Measurements from ENCODE around the gene CRADD. TPM values are rescaled to one million over a fixed set of nuclear protein-coding genes. Genes with fewer than 3 reads are reported as not detected.

The CRADD gene
- total RNA-seq, 6 donors from 2014 or later, result 13.7 to 40.7 (median 29.0) TPM

GRCh38 chr12:93645702-93646101, 31.5 kb upstream of the CRADD start:
- DNase-seq (no peak), ATAC-seq (ENCODE audit: low FRiP score in 2 of 2) (no peak)
- Histone ChIP-seq H3K9me3 (no peaks in the 10 kb centered on the region), H3K27me3 (no peaks in the 10 kb centered on the region), H3K36me3 (no peaks in the 10 kb centered on the region), H3K4me1 (no peaks in the 10 kb centered on the region), H3K4me3 (no peak overlapping the region), H3K27ac (no peak overlapping the region)
- TF ChIP-seq POLR2A (IDR thresholded peaks at IDR 0.05), result no peak
- TF ChIP-seq CTCF (IDR thresholded peaks at IDR 0.05), result no peak
- TF ChIP-seq POLR2AphosphoS5 (IDR thresholded peaks at IDR 0.05), result no peak
- no peak for TF ChIP-seq EP300 (IDR thresholded peaks at IDR 0.05)
- 80 to 96% methylated on average over 1 of the region's 1 CpG for WGBS, 2 donors

- ATAC-seq (ENCODE audit: low FRiP score in 2 of 2) (no peak), DNase-seq (no peak)
- TF ChIP-seq CTCF (IDR thresholded peaks at IDR 0.05), result no peak
- no peak for TF ChIP-seq POLR2AphosphoS5 (IDR thresholded peaks at IDR 0.05)
- TF ChIP-seq POLR2A (IDR thresholded peaks at IDR 0.05), result no peak
- TF ChIP-seq EP300 (IDR thresholded peaks at IDR 0.05), result no peak
- H3K27me3 ChIP-seq, result no peaks in the 10 kb centered on the region
- H3K36me3 ChIP-seq, result no peaks in the 10 kb centered on the region
- H3K4me1 ChIP-seq, result no peaks in the 10 kb centered on the region
- 85 to 92% methylated on average over 1 of the region's 1 CpG for whole genome bisulfite sequencing, 2 donors
- no peak overlapping the region for H3K4me3 ChIP-seq
- H3K27ac ChIP-seq, result no peak overlapping the region
- no peaks in the 10 kb centered on the region for H3K9me3 ChIP-seq
Measured at GRCh38 chr12:93650626-93651025, 26.5 kb upstream of the CRADD start.

- Histone ChIP-seq H3K36me3 (no peaks in the 10 kb centered on the region), H3K9me3 (no peaks in the 10 kb centered on the region), H3K4me1 (no peaks in the 10 kb centered on the region), H3K27ac (no peak overlapping the region), H3K4me3 (no peak overlapping the region), H3K27me3 (no peaks in the 10 kb centered on the region)
- DNase-seq, result no peak
- WGBS, 2 donors, result 93 to 96% methylated on average over 3 of the region's 3 CpGs
- no peak for ATAC-seq (ENCODE audit: low FRiP score in 2 of 2)
- TF ChIP-seq CTCF (IDR thresholded peaks at IDR 0.05) (no peak), POLR2AphosphoS5 (IDR thresholded peaks at IDR 0.05) (no peak), POLR2A (IDR thresholded peaks at IDR 0.05) (no peak), EP300 (IDR thresholded peaks at IDR 0.05) (no peak)
Measured at GRCh38 chr12:93653079-93653478, 24.1 kb upstream of the CRADD start.

GRCh38 chr12:93653712-93654111, 23.5 kb upstream of the CRADD start:
- no peaks in the 10 kb centered on the region for H3K36me3 ChIP-seq
- H3K27me3 ChIP-seq, result no peaks in the 10 kb centered on the region
- no peak for TF ChIP-seq CTCF (IDR thresholded peaks at IDR 0.05)
- TF ChIP-seq POLR2A (IDR thresholded peaks at IDR 0.05), result no peak
- no peak for TF ChIP-seq EP300 (IDR thresholded peaks at IDR 0.05)
- no peak for TF ChIP-seq POLR2AphosphoS5 (IDR thresholded peaks at IDR 0.05)
- H3K9me3 ChIP-seq, result no peaks in the 10 kb centered on the region
- no peak overlapping the region for H3K4me3 ChIP-seq
- WGBS, 2 donors, result 76 to 79% methylated on average over 3 of the region's 3 CpGs
- ATAC-seq (ENCODE audit: low FRiP score in 2 of 2), result no peak
- H3K27ac ChIP-seq, result no peak overlapping the region
- no peaks in the 10 kb centered on the region for H3K4me1 ChIP-seq
- no peak for DNase-seq

- H3K4me3 ChIP-seq, result no peak overlapping the region
- H3K27me3 ChIP-seq, result no peaks in the 10 kb centered on the region
- no peak for DNase-seq
- no peaks in the 10 kb centered on the region for H3K9me3 ChIP-seq
- no peak for ATAC-seq (ENCODE audit: low FRiP score in 2 of 2)
- no peaks in the 10 kb centered on the region for H3K36me3 ChIP-seq
- H3K27ac ChIP-seq, result no peak overlapping the region
- TF ChIP-seq POLR2A (IDR thresholded peaks at IDR 0.05) (no peak), EP300 (IDR thresholded peaks at IDR 0.05) (no peak), POLR2AphosphoS5 (IDR thresholded peaks at IDR 0.05) (no peak), CTCF (IDR thresholded peaks at IDR 0.05) (no peak)
- 96 to 98% methylated on average over 2 of the region's 2 CpGs for WGBS, 2 donors
- H3K4me1 ChIP-seq, result no peaks in the 10 kb centered on the region
Measured at GRCh38 chr12:93654421-93654820, 22.8 kb upstream of the CRADD start.
